K562 (cell line): Measurements from ENCODE around the gene STK24. TPM values are rescaled to one million over a fixed set of nuclear protein-coding genes. Genes with fewer than 3 reads are reported as not detected.

Experiments used
- ATAC-seq: fragments of 200-7000 bp; cut with Tn5 transposase; 3 replicates; pipeline ENCODE4 v1.9.1; 2020; ENCODE audit warnings: moderate library complexity
- BruUV-seq: library from RNA; stranded (reverse); fragments of 400-500 nt; replicated peaks from 2 replicates; lab custom pipeline; 2021; lab: Mats Ljungman, UMichigan
- CTCF ChIA-PET: fragments of 300-600 bp; formaldehyde crosslinking; extraction: SDS; loops from one replicate; lab custom pipeline; 2021; ENCODE audit warnings: low intra/inter-chr PET ratio; lab: Yijun Ruan, JAX
- POLR2A ChIA-PET: fragments of 300-600, 350-650 bp; sonication (Branson Sonifier 250); formaldehyde crosslinking; extraction: SDS; loops from one replicate; lab custom pipeline; 2021; ENCODE audit warnings: antibody characterized with exemption, inconsistent platforms; lab: Yijun Ruan, JAX
- DNase-seq, 4 experiments: peaks; one replicate each; pipeline versions ENCODE4 v3.0.0 to v3.0.0-alpha.2; 2011 to 2018; ENCODE audit warnings: low spot score in 3 of 4, mixed read lengths in 3 of 4; ENCODE audit errors: extremely low read depth in 1 of 4
- FAIRE-seq: peaks from 2 replicates; lab custom pipeline; 2011; peaks lifted over from hg19 to GRCh38; lab: Jason Lieb, UNC
- H2AFZ ChIP-seq: 2 replicates; pipeline ENCODE4 v1.6.0; 2011; ENCODE audit warnings: low read depth, low read length, control low read depth, inconsistent platforms
- H3K27ac ChIP-seq: fragments of 200-600 bp; 3 replicates; pipeline ENCODE4 v1.8.0; 2011; ENCODE audit warnings: low read depth, mild to moderate bottlenecking, control low read depth, inconsistent platforms, low read length, moderate library complexity, mixed read lengths; ENCODE audit errors: extremely low read depth
- H3K27me3 ChIP-seq, 2 experiments: fragments of 300-600 bp in 1 of 2; 2 replicates in 1 of 2; 3 replicates in 1 of 2; pipeline versions ENCODE4 v1.6.0 to v1.8.0; 2011; ENCODE audit warnings: inconsistent platforms in 2 of 2, low read length in 2 of 2, mild to moderate bottlenecking in 1 of 2, mixed read lengths in 1 of 2, moderate library complexity in 1 of 2; ENCODE audit not compliant: control insufficient read depth in 2 of 2, insufficient read depth in 2 of 2
- H3K36me3 ChIP-seq: fragments of 300-600 bp; 3 replicates; pipeline ENCODE4 v1.8.0; 2011; ENCODE audit warnings: mild to moderate bottlenecking, low read length, inconsistent platforms; ENCODE audit not compliant: control insufficient read depth, insufficient read depth
- H3K4me1 ChIP-seq, 2 experiments: fragments of 200-600 bp in 1 of 2; replicated peaks in 1 of 2; 2 replicates in 1 of 2; 3 replicates in 1 of 2; pipeline versions ENCODE4 v1.5.1 to v1.8.0; 2011; ENCODE audit warnings: inconsistent platforms in 2 of 2, low read length in 2 of 2, mild to moderate bottlenecking in 1 of 2, mixed read lengths in 1 of 2, moderate library complexity in 1 of 2; ENCODE audit not compliant: control insufficient read depth in 2 of 2, insufficient read depth in 2 of 2
- H3K4me2 ChIP-seq: 2 replicates; pipeline ENCODE4 v1.6.1; 2011; ENCODE audit warnings: low read length, control low read depth, inconsistent platforms, mixed read lengths; ENCODE audit not compliant: insufficient read depth
- H3K4me3 ChIP-seq: fragments of 200-600 bp; sonication (generic), shearing (Covaris generic); 2 replicates; pipeline ENCODE4 v1.5.1; 2016; ENCODE audit warnings: control low read depth, inconsistent platforms
- H3K79me2 ChIP-seq: fragments of 200-600 bp; 3 replicates; pipeline ENCODE4 v1.8.0; 2011; ENCODE audit warnings: low read length, inconsistent platforms; ENCODE audit not compliant: control insufficient read depth, insufficient read depth
- H3K9ac ChIP-seq, 2 experiments: 2 replicates each; pipeline versions ENCODE4 v1.6.0 to v1.6.1; 2011; ENCODE audit warnings: low read depth in 2 of 2, low read length in 2 of 2, control low read depth in 1 of 2, inconsistent platforms in 1 of 2, mild to moderate bottlenecking in 1 of 2, mixed read lengths in 1 of 2; ENCODE audit not compliant: insufficient read depth in 1 of 2
- H3K9me1 ChIP-seq: one replicate; pipeline ENCODE4 v1.6.0; 2011; ENCODE audit warnings: inconsistent platforms, mild to moderate bottlenecking, low read length, moderate library complexity; ENCODE audit not compliant: control insufficient read depth, insufficient read depth
- H3K9me3 ChIP-seq: replicated peaks from 2 replicates; pipeline ENCODE4 v1.5.1; 2011; ENCODE audit warnings: low read depth, low read length, inconsistent platforms; ENCODE audit not compliant: control insufficient read depth, insufficient read depth
- H4K20me1 ChIP-seq: replicated peaks from 2 replicates; pipeline ENCODE4 v1.6.1; 2011; ENCODE audit warnings: low read length, inconsistent platforms, mixed read lengths; ENCODE audit not compliant: control insufficient read depth, insufficient read depth
- NFE2L1 ChIP-seq: fragments of 450-650 bp; IDR thresholded peaks from 2 replicates; pipeline ENCODE4 v1.6.1; 2016; ENCODE audit warnings: missing genetic modification characterization, low read depth, mild to moderate bottlenecking, missing compliant biosample characterization, moderate library complexity, borderline replicate concordance
- PHF8 ChIP-seq: fragments of 200-600 bp; sonication (generic); IDR thresholded peaks from 2 replicates; pipeline ENCODE4 v1.6.1; 2012; ENCODE audit warnings: mixed run types, mild to moderate bottlenecking, inconsistent platforms, low read length, moderate library complexity, borderline replicate concordance
- ZFPM2 ChIP-seq: fragments of 250-450 bp; sonication (Bioruptor Pico); IDR thresholded peaks from 2 replicates; pipeline ENCODE4 v1.5.1; 2022; ENCODE audit warnings: mild to moderate bottlenecking
- ZNF174 ChIP-seq: fragments of 250-450 bp; sonication (Bioruptor Pico); IDR thresholded peaks from 2 replicates; pipeline ENCODE4 v1.4.0; 2020; ENCODE audit warnings: mild to moderate bottlenecking
- ZNF696 ChIP-seq: fragments of 250-450 bp; sonication (Bioruptor Pico); conservative IDR thresholded peaks from 2 replicates; pipeline ENCODE4 v1.4.0; 2020; ENCODE audit warnings: mild to moderate bottlenecking, moderate library complexity
- WGBS: fragments of 100-300 bp; shearing (Covaris generic); methylation state at CpG from one replicate; pipeline ENCODE4 v1.1.6; 2016; ENCODE audit warnings: low coverage, mixed read lengths; ENCODE audit not compliant: insufficient coverage; ENCODE audit errors: missing lambda C conversion rate; 5-methylcytosine and 5-hydroxymethylcytosine counted together
- in situ Hi-C: fragments of 300-500 bp; cut with MboI; formaldehyde crosslinking; loops from 4 replicates; pipeline ENCODE4 v1.15.0; 2018; ENCODE audit warnings: inconsistent platforms, mixed read lengths
- intact Hi-C: fragments of 100-400 bp; cut with micrococcal nuclease; formaldehyde crosslinking; loops from 2 replicates; pipeline ENCODE4 v1.14.2; 2022
- polyA plus RNA-seq, 8 experiments: library from polyadenylated mRNA; depleted of rRNA in 4 of 8; stranded (reverse) in 5 of 8; unstranded in 3 of 8; fragments of >200 nt; fragmentation: Nextera tagmentation in 2 of 8; fragmentation: Illumina TruSeq in 1 of 8; extraction: Ambion mirVana in 2 of 8; extraction: Trizol in 1 of 8; gene quantifications; 2 replicates each; pipeline versions ENCODE4 v1.2.1 to v1.2.3, GENCODE V29; 2011 to 2014; ENCODE audit warnings: inconsistent platforms in 1 of 8, missing spikeins in 1 of 8
- total RNA-seq, 7 experiments: library from RNA; depleted of rRNA in 6 of 7; stranded (reverse); fragments of >200 nt in 6 of 7; fragmentation: Illumina TruSeq in 2 of 7; extraction: Trizol in 2 of 7; gene quantifications; 2 replicates each; pipeline versions ENCODE4 v1.2.1 to v1.2.3, GENCODE V29; 2011 to 2021; ENCODE audit warnings: low replicate concordance in 1 of 7
- TF ChIP-seq, protein P1 (sequence below): sonication (generic); formaldehyde crosslinking; IDR thresholded peaks from 2 replicates; pipeline ENCODE4 v1.8.1; 2023; ENCODE audit warnings: mild to moderate bottlenecking, missing genetic modification reagents, moderate library complexity
- TF ChIP-seq, protein P2 (sequence below): fragments of 250-450 bp; sonication (Bioruptor Pico); IDR thresholded peaks from 2 replicates; pipeline ENCODE4 v1.9.0; 2021; ENCODE audit warnings: mild to moderate bottlenecking
- TF ChIP-seq, protein P3 (sequence below): fragments of 250-450 bp; sonication (Bioruptor Pico); IDR thresholded peaks from 2 replicates; pipeline ENCODE4 v1.4.0; 2020
- TF ChIP-seq, protein P4 (sequence below): fragments of 450-650 bp; formaldehyde crosslinking; IDR thresholded peaks from 2 replicates; pipeline ENCODE4 v1.4.0; 2020; ENCODE audit warnings: mild to moderate bottlenecking, moderate library complexity

Gene STK24
- total and polyA plus RNA-seq, 9 of the 15 experiments (the other 6 are each of a cell fraction or from before 2014, with no cell fraction given): 3.8 to 78.4 (median 28.2) TPM

DNA sequence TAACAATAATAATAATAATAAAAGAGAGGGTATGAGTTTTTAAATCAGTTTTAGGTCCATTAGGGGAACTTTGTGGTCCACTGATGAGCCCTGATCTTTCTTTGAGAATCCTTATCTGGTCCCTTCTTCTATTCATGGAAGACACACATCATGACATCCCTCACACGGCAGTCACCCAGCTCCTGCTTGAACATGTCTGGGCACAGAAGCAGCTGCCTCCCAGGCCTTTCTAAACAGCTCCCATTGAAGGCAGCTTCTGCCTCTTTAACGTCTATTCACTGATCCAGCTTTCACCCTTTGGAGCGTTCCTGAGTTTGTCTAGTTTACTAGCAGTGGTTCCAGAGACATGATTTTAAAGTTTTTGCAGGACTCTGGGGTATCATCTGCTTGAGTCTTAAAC lies 42.6 kb upstream of the STK24 start:
- CTCF ChIA-PET: no interaction called here

More for the DNA sequence above, 42.6 kb upstream of the STK24 start:
- in situ Hi-C loops (no loop called here), intact Hi-C loops (no loop called here)
- no peak for DNase-seq
- WGBS: 0% methylated on average over 3 of the region's 3 CpGs
- no peaks in the 10 kb centered on the region for H3K79me2 ChIP-seq
- H3K9ac ChIP-seq: no peak overlapping the region
- ATAC-seq: no peak
- no peak overlapping the region for H3K4me3 ChIP-seq
- no peak for FAIRE-seq
- no peaks in the 10 kb centered on the region for H3K9me3 ChIP-seq
- H3K27me3 ChIP-seq: peaks cover 0 to 24% of the 10 kb centered on the region in 2 experiments; a peak in 2 of 5 replicates
- no peaks in the 10 kb centered on the region for H3K36me3 ChIP-seq
- TF ChIP-seq ZFPM2 (CRISPR knock-in tag) (no peak), ZNF696 (CRISPR knock-in tag) (no peak), NFE2L1 (tag) (no peak), ZNF174 (no peak), PHF8 (no peak)
- TF ChIP-seq, protein P1, sequence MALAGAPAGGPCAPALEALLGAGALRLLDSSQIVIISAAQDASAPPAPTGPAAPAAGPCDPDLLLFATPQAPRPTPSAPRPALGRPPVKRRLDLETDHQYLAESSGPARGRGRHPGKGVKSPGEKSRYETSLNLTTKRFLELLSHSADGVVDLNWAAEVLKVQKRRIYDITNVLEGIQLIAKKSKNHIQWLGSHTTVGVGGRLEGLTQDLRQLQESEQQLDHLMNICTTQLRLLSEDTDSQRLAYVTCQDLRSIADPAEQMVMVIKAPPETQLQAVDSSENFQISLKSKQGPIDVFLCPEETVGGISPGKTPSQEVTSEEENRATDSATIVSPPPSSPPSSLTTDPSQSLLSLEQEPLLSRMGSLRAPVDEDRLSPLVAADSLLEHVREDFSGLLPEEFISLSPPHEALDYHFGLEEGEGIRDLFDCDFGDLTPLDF: no peak
- TF ChIP-seq, protein P2, sequence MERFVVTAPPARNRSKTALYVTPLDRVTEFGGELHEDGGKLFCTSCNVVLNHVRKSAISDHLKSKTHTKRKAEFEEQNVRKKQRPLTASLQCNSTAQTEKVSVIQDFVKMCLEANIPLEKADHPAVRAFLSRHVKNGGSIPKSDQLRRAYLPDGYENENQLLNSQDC (CRISPR knock-in tag): no peak
- TF ChIP-seq, protein P3, sequence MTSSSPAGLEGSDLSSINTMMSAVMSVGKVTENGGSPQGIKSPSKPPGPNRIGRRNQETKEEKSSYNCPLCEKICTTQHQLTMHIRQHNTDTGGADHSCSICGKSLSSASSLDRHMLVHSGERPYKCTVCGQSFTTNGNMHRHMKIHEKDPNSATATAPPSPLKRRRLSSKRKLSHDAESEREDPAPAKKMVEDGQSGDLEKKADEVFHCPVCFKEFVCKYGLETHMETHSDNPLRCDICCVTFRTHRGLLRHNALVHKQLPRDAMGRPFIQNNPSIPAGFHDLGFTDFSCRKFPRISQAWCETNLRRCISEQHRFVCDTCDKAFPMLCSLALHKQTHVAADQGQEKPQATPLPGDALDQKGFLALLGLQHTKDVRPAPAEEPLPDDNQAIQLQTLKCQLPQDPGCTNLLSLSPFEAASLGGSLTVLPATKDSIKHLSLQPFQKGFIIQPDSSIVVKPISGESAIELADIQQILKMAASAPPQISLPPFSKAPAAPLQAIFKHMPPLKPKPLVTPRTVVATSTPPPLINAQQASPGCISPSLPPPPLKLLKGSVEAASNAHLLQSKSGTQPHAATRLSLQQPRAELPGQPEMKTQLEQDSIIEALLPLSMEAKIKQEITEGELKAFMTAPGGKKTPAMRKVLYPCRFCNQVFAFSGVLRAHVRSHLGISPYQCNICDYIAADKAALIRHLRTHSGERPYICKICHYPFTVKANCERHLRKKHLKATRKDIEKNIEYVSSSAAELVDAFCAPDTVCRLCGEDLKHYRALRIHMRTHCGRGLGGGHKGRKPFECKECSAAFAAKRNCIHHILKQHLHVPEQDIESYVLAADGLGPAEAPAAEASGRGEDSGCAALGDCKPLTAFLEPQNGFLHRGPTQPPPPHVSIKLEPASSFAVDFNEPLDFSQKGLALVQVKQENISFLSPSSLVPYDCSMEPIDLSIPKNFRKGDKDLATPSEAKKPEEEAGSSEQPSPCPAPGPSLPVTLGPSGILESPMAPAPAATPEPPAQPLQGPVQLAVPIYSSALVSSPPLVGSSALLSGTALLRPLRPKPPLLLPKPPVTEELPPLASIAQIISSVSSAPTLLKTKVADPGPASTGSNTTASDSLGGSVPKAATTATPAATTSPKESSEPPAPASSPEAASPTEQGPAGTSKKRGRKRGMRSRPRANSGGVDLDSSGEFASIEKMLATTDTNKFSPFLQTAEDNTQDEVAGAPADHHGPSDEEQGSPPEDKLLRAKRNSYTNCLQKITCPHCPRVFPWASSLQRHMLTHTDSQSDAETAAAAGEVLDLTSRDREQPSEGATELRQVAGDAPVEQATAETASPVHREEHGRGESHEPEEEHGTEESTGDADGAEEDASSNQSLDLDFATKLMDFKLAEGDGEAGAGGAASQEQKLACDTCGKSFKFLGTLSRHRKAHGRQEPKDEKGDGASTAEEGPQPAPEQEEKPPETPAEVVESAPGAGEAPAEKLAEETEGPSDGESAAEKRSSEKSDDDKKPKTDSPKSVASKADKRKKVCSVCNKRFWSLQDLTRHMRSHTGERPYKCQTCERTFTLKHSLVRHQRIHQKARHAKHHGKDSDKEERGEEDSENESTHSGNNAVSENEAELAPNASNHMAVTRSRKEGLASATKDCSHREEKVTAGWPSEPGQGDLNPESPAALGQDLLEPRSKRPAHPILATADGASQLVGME (CRISPR knock-in tag): no peak
- TF ChIP-seq, protein P4, sequence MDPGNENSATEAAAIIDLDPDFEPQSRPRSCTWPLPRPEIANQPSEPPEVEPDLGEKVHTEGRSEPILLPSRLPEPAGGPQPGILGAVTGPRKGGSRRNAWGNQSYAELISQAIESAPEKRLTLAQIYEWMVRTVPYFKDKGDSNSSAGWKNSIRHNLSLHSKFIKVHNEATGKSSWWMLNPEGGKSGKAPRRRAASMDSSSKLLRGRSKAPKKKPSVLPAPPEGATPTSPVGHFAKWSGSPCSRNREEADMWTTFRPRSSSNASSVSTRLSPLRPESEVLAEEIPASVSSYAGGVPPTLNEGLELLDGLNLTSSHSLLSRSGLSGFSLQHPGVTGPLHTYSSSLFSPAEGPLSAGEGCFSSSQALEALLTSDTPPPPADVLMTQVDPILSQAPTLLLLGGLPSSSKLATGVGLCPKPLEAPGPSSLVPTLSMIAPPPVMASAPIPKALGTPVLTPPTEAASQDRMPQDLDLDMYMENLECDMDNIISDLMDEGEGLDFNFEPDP (CRISPR knock-in tag): no peak
- H2AFZ ChIP-seq: no peak overlapping the region
- H3K9me1 ChIP-seq: no peaks in the 10 kb centered on the region
- no peak overlapping the region for H3K4me2 ChIP-seq
- no peak overlapping the region for H3K27ac ChIP-seq
- H3K4me1 ChIP-seq: no peaks in the 10 kb centered on the region
- H4K20me1 ChIP-seq: no peaks in the 10 kb centered on the region
- POLR2A ChIA-PET: interaction anchor here (0.5 kb wide), 1 partner anchor 581 kb away, joined by 3 read pairs; no protein-coding TSS in a partner anchor
- no TSS peak for BruUV-seq
